ENCODE measurements around the gene NEU1.
"Not testable (repeated sequence)": the region's sequence is repeated elsewhere in the genome, so short reads cannot be mapped to it uniquely, and the experiment has no call there.

Gene NEU1

GRCh38 chr6:31862344-31863235 is at the start of gene NEU1:
NEU1 (minus strand) TSS chr6:31862821; CDS start chr6:31862776, 45 bp downstream.
- H3K27ac ChIP-seq = peak within 1 kb of the TSS; percentile 12 to 96 (median 87)
- H3K4me3 ChIP-seq = peak within 1 kb of the TSS; percentile 44 to 95 (median 70)

GRCh38 chr6:31911826-31912585 is 49.4 kb upstream of the NEU1 start:
- H3K4me3 ChIP-seq = no peak overlapping the region
- H3K27ac ChIP-seq = peak overlapping the region in 1 of 21 experiments; percentile 44

DNA sequence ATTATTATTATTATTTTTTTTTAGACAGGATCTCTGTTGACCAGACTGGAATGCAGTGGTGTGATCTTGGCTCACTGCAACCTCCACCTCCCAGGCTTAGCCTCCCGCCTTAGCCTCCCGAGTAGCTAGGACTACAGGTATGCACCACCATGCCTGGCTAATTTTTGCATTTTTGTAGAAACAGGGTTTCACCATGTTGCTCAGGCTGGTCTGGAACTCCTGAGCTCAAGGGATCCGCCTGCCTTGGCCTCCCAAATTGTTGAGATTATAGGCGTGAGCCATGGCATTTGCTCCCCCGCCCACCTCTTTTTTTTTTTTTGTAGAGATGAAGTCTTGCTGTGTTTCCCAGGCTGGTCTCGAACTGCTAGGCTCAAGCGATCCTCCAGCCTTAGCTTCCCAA is 46.7 kb upstream of the NEU1 start:
- not testable (repeated sequence) for H3K4me3 ChIP-seq, H3K27ac ChIP-seq

- Histone ChIP-seq H3K27ac (no peak overlapping the region), H3K4me3 (no peak overlapping the region)
Observed at GRCh38 chr6:31908791-31909190, 46.2 kb upstream of the NEU1 start.

GRCh38 chr6:31908255-31908654 is 45.6 kb upstream of the NEU1 start:
- not testable (repeated sequence) for H3K4me3 ChIP-seq, H3K27ac ChIP-seq

DNA sequence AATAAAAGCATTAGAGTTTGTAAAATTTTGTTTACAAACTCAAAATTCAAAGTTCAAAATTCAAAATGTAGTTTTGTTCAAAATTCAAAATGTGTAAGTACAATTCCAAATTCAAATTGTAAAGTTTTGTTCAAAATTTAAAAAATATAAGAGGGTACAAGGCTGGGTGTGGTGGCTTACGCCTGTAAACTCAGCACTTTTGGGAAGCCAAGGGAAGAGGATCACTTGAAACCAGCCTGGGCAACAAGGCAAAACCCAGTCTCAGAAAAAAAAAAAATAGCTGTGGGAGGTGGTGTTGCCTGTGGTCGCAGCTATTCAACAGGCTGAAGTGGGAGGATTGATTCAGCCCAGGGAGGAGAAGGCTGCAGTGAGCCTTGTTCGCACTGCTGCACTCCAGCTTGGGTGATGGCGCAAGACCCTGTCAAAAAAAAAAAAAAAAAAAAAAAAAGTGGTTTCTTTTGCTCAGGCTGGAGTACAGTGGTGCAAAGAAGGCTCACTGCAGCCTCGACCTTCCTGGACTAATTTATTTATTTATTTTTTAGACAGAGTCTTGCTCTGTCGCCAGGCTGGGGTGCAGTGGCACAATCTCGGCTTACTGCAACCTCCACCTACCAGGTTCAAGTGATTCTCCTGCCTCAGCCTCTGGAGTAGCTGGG is 44.7 kb upstream of the NEU1 start:
- Histone ChIP-seq H3K27ac (no peak overlapping the region), H3K4me3 (no peak overlapping the region)

GRCh38 chr6:31906727-31907126 is 44.1 kb upstream of the NEU1 start:
- not testable (repeated sequence) for H3K27ac ChIP-seq, H3K4me3 ChIP-seq

DNA sequence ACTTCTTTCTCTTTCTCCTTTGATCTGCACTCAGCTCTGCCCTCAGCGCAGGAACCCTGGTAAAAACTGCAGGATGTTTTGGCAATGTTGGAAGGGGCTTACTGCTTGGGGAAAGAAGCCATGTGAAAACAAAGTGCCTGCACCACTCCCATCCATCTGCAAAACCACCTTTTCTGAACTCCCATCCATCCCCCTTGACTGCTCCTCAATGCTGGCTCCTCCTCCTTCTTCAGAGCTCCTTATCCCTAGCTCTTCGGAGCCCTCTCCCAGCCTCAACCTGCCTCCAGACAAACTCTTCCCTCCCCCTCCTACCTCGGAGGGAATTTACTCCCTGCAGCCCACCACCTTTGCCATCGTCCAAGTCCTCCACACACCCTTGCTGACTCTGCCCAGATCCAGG is 43.5 kb upstream of the NEU1 start:
- Histone ChIP-seq H3K4me3 (no peak overlapping the region), H3K27ac (no peak overlapping the region)

DNA sequence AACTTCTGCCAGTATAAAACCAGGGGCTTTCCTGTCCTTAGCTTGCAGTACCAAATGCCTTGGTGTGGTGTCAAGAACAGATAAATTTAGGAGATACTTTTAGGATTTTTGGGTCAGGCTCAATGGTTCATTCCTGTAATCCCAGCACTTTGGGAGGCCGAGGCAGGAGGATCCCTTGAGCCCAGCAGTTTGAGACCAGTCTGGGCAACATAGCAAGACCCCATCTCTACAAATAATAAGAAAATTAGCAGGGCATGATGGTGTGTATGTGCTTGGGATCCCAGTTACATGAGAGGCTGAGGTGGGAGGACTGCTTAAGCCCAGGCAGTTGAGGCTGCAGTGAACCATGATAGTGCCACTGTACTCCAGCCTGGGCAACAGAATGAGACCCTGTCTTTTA is 42.4 kb upstream of the NEU1 start:
- Histone ChIP-seq H3K27ac (no peak overlapping the region), H3K4me3 (no peak overlapping the region)

GRCh38 chr6:31903957-31904356 is 41.3 kb upstream of the NEU1 start:
- H3K4me3 ChIP-seq = no peak overlapping the region
- H3K27ac ChIP-seq = no peak overlapping the region

GRCh38 chr6:31901953-31902643 is 39.5 kb upstream of the NEU1 start, which contains the start of gene ZBTB12:
ZBTB12 (minus strand) TSS chr6:31902086; CDS start chr6:31901305, 781 bp downstream.
- H3K27ac ChIP-seq = peak within 1 kb of the TSS; percentile 19 to 91 (median 75)
- peak within 1 kb of the TSS; percentile 45 to 67 (median 57) for H3K4me3 ChIP-seq

DNA sequence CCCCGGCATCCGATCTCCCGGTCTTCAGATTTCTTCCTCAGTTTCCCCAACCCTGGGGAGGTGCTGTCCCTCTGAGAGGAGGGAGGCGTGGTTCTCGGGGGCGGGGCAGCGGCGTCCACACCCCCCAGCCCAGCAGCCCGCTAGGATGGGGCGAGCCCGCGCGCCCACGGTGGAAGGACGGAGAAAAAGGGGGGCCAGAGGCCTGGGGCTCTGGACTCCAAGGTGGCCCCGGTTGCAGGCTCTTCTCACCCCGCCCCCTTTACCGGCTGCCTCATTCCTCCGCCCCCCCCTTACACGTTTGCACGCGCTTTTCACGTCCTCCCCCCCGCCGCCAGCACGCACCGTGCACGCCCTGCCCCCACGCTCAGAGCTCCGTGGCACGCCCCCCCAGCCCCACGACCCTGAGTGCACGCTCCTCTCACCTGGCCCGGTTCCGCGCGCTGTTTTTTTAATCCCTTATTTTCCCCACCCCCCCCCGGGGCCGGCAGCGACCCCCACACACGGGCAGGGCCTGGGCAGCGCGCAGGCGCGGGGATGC is 38.9 kb upstream of the NEU1 start:
- Histone ChIP-seq H3K27ac (peak overlapping the region in 19 of 21 experiments; percentile 37 to 91 (median 76)), H3K4me3 (peak overlapping the region; percentile 45 to 67 (median 57))

DNA sequence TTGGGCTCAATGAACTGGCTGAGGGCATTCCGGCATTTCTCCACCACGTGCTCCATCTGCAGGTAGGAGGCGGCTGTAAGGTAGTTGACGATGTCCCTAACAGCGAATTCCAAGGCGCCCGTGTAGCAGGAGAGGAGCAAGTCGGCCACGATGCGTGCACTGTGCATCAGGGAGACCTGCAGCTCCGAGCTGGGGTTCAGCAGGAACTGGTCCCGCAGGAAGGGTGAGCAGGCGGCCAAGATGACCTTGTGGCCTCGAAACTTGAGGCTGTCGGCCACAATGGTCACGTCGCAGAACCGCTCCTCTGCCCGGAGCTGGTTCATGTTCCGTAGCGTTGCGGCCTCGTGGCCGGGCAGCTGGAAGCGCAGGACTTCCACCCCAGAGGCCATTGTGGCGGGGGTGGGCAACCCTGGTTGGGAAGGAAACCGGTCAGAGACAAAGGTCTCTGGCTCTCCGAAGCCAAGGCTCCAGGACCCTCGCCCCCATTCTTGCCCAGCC is 38.3 kb upstream of the NEU1 start:
- H3K4me3 ChIP-seq = peak overlapping the region; percentile 45 to 67 (median 57)
- peak overlapping the region in 17 of 21 experiments; percentile 37 to 91 (median 80) for H3K27ac ChIP-seq

- peak overlapping the region in 2 of 21 experiments; percentile 17 to 37 for H3K27ac ChIP-seq
- H3K4me3 ChIP-seq = no peak overlapping the region
Observed at GRCh38 chr6:31899882-31900722, 37.5 kb upstream of the NEU1 start.

- Histone ChIP-seq H3K4me3 (no peak overlapping the region), H3K27ac (no peak overlapping the region)
Observed at GRCh38 chr6:31899215-31899614, 36.6 kb upstream of the NEU1 start.

DNA sequence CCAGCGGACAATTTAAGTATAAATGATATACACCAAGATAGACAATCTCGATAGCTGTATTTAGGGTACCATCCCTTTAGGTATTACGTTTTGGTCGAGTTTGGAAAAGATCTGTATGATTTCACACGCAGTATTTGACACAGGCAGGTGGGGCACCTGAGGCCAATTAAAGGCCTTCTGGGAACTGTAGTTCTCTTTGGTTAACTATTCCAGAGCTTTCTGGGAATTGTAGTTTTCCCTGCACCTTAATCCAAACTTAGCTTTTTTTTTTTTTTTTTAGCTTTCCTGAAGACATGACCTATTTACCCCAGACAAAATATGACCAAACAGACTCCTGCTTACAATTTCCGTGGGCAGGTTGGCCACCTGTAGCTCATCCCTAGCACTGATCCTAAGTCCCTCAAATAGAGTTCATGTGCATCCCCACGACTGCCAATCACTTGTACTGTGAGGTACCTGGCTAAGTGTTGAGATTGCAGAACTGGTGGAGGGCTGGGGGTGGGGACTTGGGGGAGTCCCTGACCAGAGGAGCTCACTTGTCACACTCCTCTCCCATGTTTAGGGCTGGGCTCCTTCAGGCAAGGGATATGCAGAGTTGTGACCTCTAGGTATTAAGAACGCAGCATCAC is 35.9 kb upstream of the NEU1 start:
- H3K4me3 ChIP-seq = peak overlapping the region; percentile 67 to 96 (median 93)

GRCh38 chr6:31897612-31898382 is 35.2 kb upstream of the NEU1 start, which contains the start of gene EHMT2:
EHMT2 (minus strand) TSS chr6:31897698; CDS start chr6:31897677, 21 bp downstream.
- Histone ChIP-seq H3K27ac (peak within 1 kb of the TSS; percentile 48 to 94 (median 84)), H3K4me3 (peak within 1 kb of the TSS; percentile 67 to 96 (median 93))

More for the DNA sequence above, 35.9 kb upstream of the NEU1 start:
- peak overlapping the region in 20 of 21 experiments; percentile 2 to 94 (median 84) for H3K27ac ChIP-seq
